H1 (cell line): ENCODE data around the gene NOTUM. TPM values are rescaled to one million over a fixed set of nuclear protein-coding genes. Genes with fewer than 3 reads are reported as not detected.

Experiments
- CTCF ChIA-PET: fragments of 300-600 bp; sonication (Branson Sonifier 250); formaldehyde crosslinking; loops from one replicate; lab custom pipeline; 2021; ENCODE audit not compliant: partially characterized antibody; lab: Charles Lee
- POLR2A ChIA-PET: fragments of 300-600 bp; sonication (Branson Sonifier 250); formaldehyde crosslinking; loops from one replicate; lab custom pipeline; 2021; ENCODE audit warnings: inconsistent platforms; ENCODE audit not compliant: partially characterized antibody; lab: Charles Lee
- DNase-seq, 2 experiments: peaks; one replicate each; pipeline versions ENCODE4 v3.0.0 to v3.0.0-alpha.2; 2010 to 2022; ENCODE audit warnings: low spot score in 2 of 2, low read depth in 1 of 2, mixed read lengths in 1 of 2
- FAIRE-seq: peaks from 2 replicates; lab custom pipeline; 2011; peaks lifted over from hg19 to GRCh38; lab: Jason Lieb, UNC
- H2AFZ ChIP-seq: 2 replicates; pipeline ENCODE4 v1.8.1; 2012; ENCODE audit warnings: low read length, inconsistent platforms
- H2AK5ac ChIP-seq: 2 replicates; pipeline ENCODE4 v1.6.1; 2013; ENCODE audit warnings: low read depth, low read length
- H2BK120ac ChIP-seq: replicated peaks from 2 replicates; pipeline ENCODE3; 2013; ENCODE audit warnings: low read depth, low read length, inconsistent platforms
- H2BK12ac ChIP-seq: 2 replicates; pipeline ENCODE4 v1.6.1; 2013; ENCODE audit warnings: low read depth, low read length
- H2BK15ac ChIP-seq: 2 replicates; pipeline ENCODE4 v1.6.1; 2013; ENCODE audit warnings: low read length
- H2BK20ac ChIP-seq: 2 replicates; pipeline ENCODE4 v1.6.1; 2013; ENCODE audit warnings: low read length
- H2BK5ac ChIP-seq: 2 replicates; pipeline ENCODE4 v1.6.1; 2013; ENCODE audit warnings: low read depth, low read length
- H3K14ac ChIP-seq: 2 replicates; pipeline ENCODE4 v1.6.1; 2013; ENCODE audit warnings: inconsistent platforms; ENCODE audit not compliant: insufficient read length
- H3K18ac ChIP-seq: 2 replicates; pipeline ENCODE4 v1.6.1; 2013; ENCODE audit warnings: low read length; ENCODE audit errors: extremely low read depth
- H3K23ac ChIP-seq: 2 replicates; pipeline ENCODE4 v1.6.1; 2013; ENCODE audit warnings: inconsistent platforms; ENCODE audit not compliant: insufficient read length
- H3K23me2 ChIP-seq: 2 replicates; pipeline ENCODE4 v1.6.1; 2013; ENCODE audit warnings: low read depth, low read length
- H3K27ac ChIP-seq: 2 replicates; pipeline ENCODE4 v1.6.1; 2011; ENCODE audit warnings: low read depth, low read length, inconsistent platforms
- H3K27me3 ChIP-seq, 4 experiments: replicated peaks in 1 of 4; 1 replicate in 1 of 4; 2 replicates in 3 of 4; pipeline versions ENCODE4 v1.6.1 to v1.8.1; 2011 to 2013; ENCODE audit warnings: low read length in 3 of 4, mild to moderate bottlenecking in 3 of 4, inconsistent platforms in 2 of 4, mixed read lengths in 2 of 4, moderate library complexity in 1 of 4; ENCODE audit not compliant: control insufficient read depth in 3 of 4, insufficient read depth in 3 of 4; ENCODE audit errors: extremely low read depth in 1 of 4
- H3K36me3 ChIP-seq, 4 experiments: 2 replicates each; pipeline versions ENCODE4 v1.6.1 to v1.8.1; 2011 to 2013; ENCODE audit warnings: mild to moderate bottlenecking in 4 of 4, low read length in 3 of 4, moderate library complexity in 2 of 4, control low read depth in 1 of 4, inconsistent platforms in 1 of 4; ENCODE audit not compliant: insufficient read depth in 4 of 4, control insufficient read depth in 2 of 4
- H3K4ac ChIP-seq: replicated peaks from 2 replicates; pipeline ENCODE3; 2013; ENCODE audit warnings: low read length, low read depth, mixed read lengths, inconsistent platforms; ENCODE audit not compliant: insufficient read length
- H3K4me1 ChIP-seq, 4 experiments: replicated peaks in 1 of 4; 1 replicate in 1 of 4; 2 replicates in 3 of 4; pipeline versions ENCODE4 v1.6.1 to v1.8.1; 2011 to 2013; ENCODE audit warnings: low read length in 3 of 4, inconsistent platforms in 2 of 4, mixed read lengths in 1 of 4; ENCODE audit not compliant: insufficient read depth in 4 of 4, control insufficient read depth in 3 of 4
- H3K4me2 ChIP-seq, 2 experiments: 2 replicates each; pipeline versions ENCODE4 v1.6.1 to v1.8.1; 2011 to 2013; ENCODE audit warnings: low read depth in 2 of 2, low read length in 2 of 2, control low read depth in 1 of 2, inconsistent platforms in 1 of 2, mild to moderate bottlenecking in 1 of 2; ENCODE audit not compliant: insufficient read depth in 1 of 2
- H3K4me3 ChIP-seq, 4 experiments: fragments of 200-600, 300-600 bp in 1 of 4; sonication (generic), shearing (Covaris generic), sonication (Bioruptor Twin) in 1 of 4; 2 replicates each; pipeline versions ENCODE4 v1.5.1 to v1.8.1; 2011 to 2016; ENCODE audit warnings: low read length in 4 of 4, low read depth in 3 of 4, control low read depth in 2 of 4, inconsistent platforms in 2 of 4, mild to moderate bottlenecking in 2 of 4, mixed read lengths in 1 of 4, moderate library complexity in 1 of 4; ENCODE audit not compliant: insufficient read depth in 2 of 4; ENCODE audit errors: extremely low read depth in 1 of 4
- H3K56ac ChIP-seq: replicated peaks from 2 replicates; pipeline ENCODE3; 2013; ENCODE audit warnings: low read depth, mild to moderate bottlenecking, mixed read lengths, low read length, inconsistent platforms; ENCODE audit not compliant: insufficient read length
- H3K79me1 ChIP-seq: 2 replicates; pipeline ENCODE4 v1.6.1; 2013; ENCODE audit warnings: low read depth, low read length, control low read depth
- H3K79me2 ChIP-seq, 2 experiments: 2 replicates each; pipeline versions ENCODE4 v1.6.1 to v1.8.1; 2012 to 2013; ENCODE audit warnings: low read length in 2 of 2, mild to moderate bottlenecking in 2 of 2, inconsistent platforms in 1 of 2; ENCODE audit not compliant: insufficient read depth in 2 of 2, control insufficient read depth in 1 of 2
- H3K9ac ChIP-seq, 4 experiments: replicated peaks in 1 of 4; 1 replicate in 1 of 4; 2 replicates in 3 of 4; pipeline versions ENCODE4 v1.6.1 to v1.8.1; 2011 to 2013; ENCODE audit warnings: low read depth in 3 of 4, low read length in 3 of 4, control low read depth in 2 of 4, mild to moderate bottlenecking in 2 of 4, moderate library complexity in 2 of 4, inconsistent platforms in 1 of 4; ENCODE audit errors: extremely low read depth in 1 of 4
- H3K9me3 ChIP-seq, 2 experiments: 2 replicates each; pipeline versions ENCODE4 v1.6.1 to v1.8.1; 2012 to 2013; ENCODE audit warnings: mild to moderate bottlenecking in 2 of 2, moderate library complexity in 2 of 2, control low read depth in 1 of 2, inconsistent platforms in 1 of 2, low read depth in 1 of 2, low read length in 1 of 2, mixed read lengths in 1 of 2; ENCODE audit not compliant: insufficient read depth in 2 of 2
- H4K20me1 ChIP-seq, 2 experiments: replicated peaks in 1 of 2; 2 replicates each; pipeline versions ENCODE3 to v1.8.1; 2011 to 2013; ENCODE audit warnings: inconsistent platforms in 2 of 2, low read length in 2 of 2, mild to moderate bottlenecking in 1 of 2; ENCODE audit not compliant: insufficient read depth in 2 of 2, control insufficient read depth in 1 of 2
- H4K5ac ChIP-seq: 2 replicates; pipeline ENCODE4 v1.6.1; 2013; ENCODE audit warnings: low read length, low read depth, mixed read lengths, inconsistent platforms; ENCODE audit not compliant: insufficient read length
- H4K8ac ChIP-seq: 2 replicates; pipeline ENCODE4 v1.8.0; 2013; ENCODE audit warnings: mild to moderate bottlenecking, moderate library complexity, low read length, inconsistent platforms; ENCODE audit not compliant: insufficient read depth; ENCODE audit errors: extremely low read depth
- H4K91ac ChIP-seq: replicated peaks from 2 replicates; pipeline ENCODE3; 2013; ENCODE audit warnings: low read length, mixed read lengths, inconsistent platforms; ENCODE audit not compliant: insufficient read length
- BCL11A ChIP-seq, 2 experiments: IDR thresholded peaks; one replicate each; pipeline ENCODE4 v1.6.1; 2011; ENCODE audit warnings: low read depth in 2 of 2, low read length in 2 of 2, mild to moderate bottlenecking in 2 of 2
- CBX5 ChIP-seq: fragments of 300-800, 300-1000 bp; sonication (generic); IDR thresholded peaks from 2 replicates; pipeline ENCODE4 v1.7.1; 2016; ENCODE audit warnings: antibody characterized with exemption, low read length, low read depth
- FOSL1 ChIP-seq: IDR thresholded peaks from 2 replicates; pipeline ENCODE4 v1.6.1; 2011; ENCODE audit warnings: mild to moderate bottlenecking, low read depth, low read length, moderate library complexity; ENCODE audit not compliant: insufficient read depth
- RFX5 ChIP-seq: IDR thresholded peaks from 2 replicates; pipeline ENCODE4 v1.6.1; 2011; ENCODE audit warnings: low read depth, low read length, improper control_type of control experiment, borderline replicate concordance
- SIX5 ChIP-seq: IDR thresholded peaks from 2 replicates; pipeline ENCODE4 v1.6.1; 2011; ENCODE audit warnings: mild to moderate bottlenecking, low read depth, low read length
- SP2 ChIP-seq: IDR thresholded peaks from 2 replicates; pipeline ENCODE4 v1.6.1; 2012; ENCODE audit warnings: mild to moderate bottlenecking, low read length, inconsistent platforms
- SRF ChIP-seq: IDR thresholded peaks from 2 replicates; pipeline ENCODE4 v1.6.1; 2011; ENCODE audit warnings: mild to moderate bottlenecking, low read depth, low read length, moderate library complexity
- USF2 ChIP-seq: IDR thresholded peaks from 2 replicates; pipeline ENCODE4 v1.6.1; 2011; ENCODE audit warnings: low read length, improper control_type of control experiment
- WGBS, 2 experiments: shearing (Covaris generic) in 1 of 2; methylation state at CpG; one replicate each; pipeline versions ENCODE4 v1.1.6 to v1.1.7; 2013 to 2015; ENCODE audit warnings: low lambda C conversion rate in 2 of 2, mixed read lengths in 2 of 2, inconsistent platforms in 1 of 2, low coverage in 1 of 2, missing lambda C conversion rate in 1 of 2; ENCODE audit not compliant: insufficient replicate concordance in 2 of 2, insufficient coverage in 1 of 2, insufficient read length in 1 of 2; ENCODE audit errors: extremely low coverage in 1 of 2, missing lambda C conversion rate in 1 of 2; 5-methylcytosine and 5-hydroxymethylcytosine counted together
- polyA plus RNA-seq, 7 experiments: library from polyadenylated mRNA; depleted of rRNA in 3 of 7; stranded (reverse) in 5 of 7; unstranded in 2 of 7; fragments of >200 nt in 5 of 7; fragments of 200-250 nt in 2 of 7; gene quantifications; 1 replicate in 5 of 7; 2 replicates in 1 of 7; 4 replicates in 1 of 7; pipeline versions ENCODE4 v1.2.1 to v1.2.3, GENCODE V29; 2011 to 2013; ENCODE audit warnings: missing spikeins in 2 of 7, mixed read lengths in 2 of 7
- total RNA-seq: library from RNA; stranded (reverse); fragmentation: NEBNext Ultra II Directional; extraction: Animal tissue kit (Norgen Biotek cat#: 25700); gene quantifications from 2 replicates; pipeline ENCODE4 v1.2.1, GENCODE V29; 2021

The NOTUM gene
- total and polyA plus RNA-seq, 2 of the 8 experiments (the other 6 are each of a cell fraction or from before 2014, with no cell fraction given): 0.45 to 0.76 TPM

- Histone ChIP-seq H2BK15ac (no peak overlapping the region; the same call in 1 of the 2 replicates), H4K8ac (peak overlapping the region; percentile 48; the same call in 1 of the 2 replicates), H3K4me1 (peaks cover 0 to 7% (median 6%) of the 10 kb centered on the region in 4 experiments; a peak in 5 of 7 replicates), H3K79me1 (peaks cover 3% of the 10 kb centered on the region; the same call in 1 of the 2 replicates), H3K27ac (no peak overlapping the region), H2BK20ac (no peak overlapping the region), H3K36me3 (peaks cover 0 to 6% (median 3%) of the 10 kb centered on the region in 4 experiments; a peak in 3 of 8 replicates), H3K4ac (peak overlapping the region; percentile 98), H3K9ac (no peak overlapping the region), H4K5ac (no peak overlapping the region), H2BK12ac (peak overlapping the region; percentile 53; the same call in 1 of the 2 replicates), H2BK120ac (no peak overlapping the region), H2BK5ac (peak overlapping the region; percentile 7; the same call in 1 of the 2 replicates), H3K23ac (no peak overlapping the region), H3K4me2 (peak overlapping the region; percentile 47 to 84; a peak in 2 of 4 replicates), H3K27me3 (peaks cover 0 to 19% (median 12%) of the 10 kb centered on the region in 4 experiments; a peak in 5 of 7 replicates), H4K20me1 (no peaks in the 10 kb centered on the region), H3K23me2 (peaks cover 9% of the 10 kb centered on the region; the same call in 1 of the 2 replicates), H2AK5ac (peak overlapping the region; percentile 75; the same call in 1 of the 2 replicates), H4K91ac (no peak overlapping the region), H2AFZ (no peak overlapping the region), H3K14ac (no peak overlapping the region), H3K4me3 (peak overlapping the region; percentile 62 to 88 (median 82); a peak in 5 of 8 replicates), H3K9me3 (no peaks in the 10 kb centered on the region), H3K56ac (no peak overlapping the region), H3K79me2 (0 out of 4 replicates have a peak, but pooled peaks cover 0 to 4% of the 10 kb centered on the region in 2 experiments), H3K18ac (no peak overlapping the region)
- TF ChIP-seq RFX5 (no peak), FOSL1 (no peak), CBX5 (no peak), USF2 (no peak), SP2 (no peak), SIX5 (no peak), BCL11A (IDR thresholded peaks at IDR 0.05; ENCODE audit: low read depth in 2 of 2, low read length in 2 of 2) (no peak), SRF (no peak)
- DNase-seq: no peak
- FAIRE-seq: no peak
- 90% methylated on average over 25 of the region's 27 CpGs; no CpG with 5 or more reads in 1 of the 2 experiments for WGBS, 2 experiments
- ChIA-PET POLR2A (interaction anchor here (0.6 to 5.8 kb wide), 18 partner anchors 11 to 620 kb away, joined by 3 to 40 read pairs (median 4); partner anchors contain the start of genes CENPX and LRRC45), CTCF (interaction anchor here (0.8 to 1.4 kb wide), 3 partner anchors 12 to 41 kb away, joined by 3 to 5 read pairs (median 3); no protein-coding TSS in a partner anchor)
These were observed 17.7 kb upstream of the NOTUM start for GRCh38 chr17:81978524-81979298.
